ENCODE data around the gene NAB2. TPM values are rescaled to one million over a fixed set of nuclear protein-coding genes. Genes with fewer than 3 reads are reported as not detected.

NAB2 gene
- total and polyA plus RNA-seq, 2 donors (not counting 3 experiments of a cell fraction or from before 2014, with no cell fraction given) = 14.6 to 15.9 TPM

DNA sequence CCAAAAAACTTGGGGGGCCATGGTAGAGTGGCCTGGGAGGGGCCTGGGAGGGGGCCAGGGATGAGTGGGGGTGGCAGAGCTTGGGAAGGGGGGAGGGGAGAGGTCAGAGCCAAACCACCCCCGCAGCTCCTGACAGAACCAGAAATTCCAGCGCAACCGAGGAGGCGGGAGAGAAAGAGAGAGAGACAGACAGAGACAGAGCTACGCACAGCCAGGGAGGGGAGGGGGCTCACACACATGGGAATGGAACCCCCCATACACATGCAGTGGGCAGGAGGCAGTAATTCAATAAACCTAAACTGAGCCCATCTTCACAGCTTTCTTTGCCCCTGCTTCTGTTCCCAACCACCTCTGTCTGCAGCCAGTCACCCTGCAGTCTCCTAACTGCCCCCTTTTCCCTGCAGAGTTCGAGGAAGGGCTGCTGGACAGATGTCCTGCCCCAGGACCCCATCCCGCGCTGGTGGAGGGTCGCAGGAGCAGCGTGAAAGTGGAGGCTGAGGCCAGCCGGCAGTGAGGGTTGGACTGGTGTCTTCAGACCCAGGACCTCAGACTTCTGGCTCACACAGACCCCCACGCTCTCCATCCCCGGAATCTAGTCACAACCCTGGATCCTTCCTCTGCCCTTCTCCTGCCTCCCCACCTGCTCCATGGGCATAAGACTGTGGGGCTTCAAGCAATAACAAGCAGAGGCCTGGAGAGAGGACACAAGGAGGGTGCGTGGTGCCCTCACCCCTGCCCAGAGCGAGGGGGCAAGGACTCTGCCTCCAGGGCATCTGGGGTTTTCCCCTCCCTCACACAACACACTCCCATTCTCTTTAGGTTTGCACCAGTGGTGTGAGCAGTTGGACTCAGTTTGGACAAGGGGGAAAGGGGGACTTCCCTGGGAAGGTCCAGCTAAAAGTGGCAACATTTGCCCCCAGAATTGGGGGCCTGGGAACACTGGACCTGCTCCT, 5.6 kb downstream of the NAB2 start:
- dilution Hi-C loops (cut with MboI; ENCODE audit: extremely low pct_ligation_motif_present, low sequenced_read_pairs) = no loop called here
- Histone ChIP-seq H3K27me3 (ENCODE audit: control insufficient read depth in 2 of 2, insufficient read depth in 2 of 2, low read length in 2 of 2) (no peaks in the 10 kb centered on the region), H3K4me3 (replicated peaks in 1 of 3; ENCODE audit: insufficient read depth in 1 of 3, low read depth in 1 of 3, low read length in 3 of 3) (no peak overlapping the region), H2AFZ (ENCODE audit: low read depth, low read length) (no peak overlapping the region), H3K9ac (replicated peaks; ENCODE audit: extremely low read depth, insufficient read depth, low read length) (no peak overlapping the region), H3K36me3 (ENCODE audit: control insufficient read depth in 2 of 2, extremely low read depth in 1 of 2, insufficient read depth in 2 of 2, low read length in 2 of 2) (peaks cover 4 to 50% of the 10 kb centered on the region in 2 experiments), H3K27ac (ENCODE audit: insufficient read depth, low read depth, low read length) (no peak overlapping the region), H3K9me3 (replicated peaks; ENCODE audit: control insufficient read depth, insufficient read depth, low read length) (no peaks in the 10 kb centered on the region), H3K4me1 (ENCODE audit: control insufficient read depth, extremely low read depth, insufficient read depth, low read length) (peaks cover 14% of the 10 kb centered on the region), H3K9me1 (replicated peaks; ENCODE audit: control insufficient read depth, extremely low read depth, insufficient read depth, low read length) (no peaks in the 10 kb centered on the region), H4K20me1 (replicated peaks; ENCODE audit: control insufficient read depth, extremely low read depth, insufficient read depth, low read length) (no peaks in the 10 kb centered on the region), H3K79me2 (ENCODE audit: control insufficient read depth, insufficient read depth, low read length) (peaks cover 12% of the 10 kb centered on the region), H3K4me2 (ENCODE audit: insufficient read depth, low read length) (no peak overlapping the region)
- FAIRE-seq = peak; percentile 37
- TF ChIP-seq EZH2 (IDR thresholded peaks at IDR 0.05; ENCODE audit: borderline replicate concordance, low read depth, low read length, severe bottlenecking) (no peak), POLR2AphosphoS5 (IDR thresholded peaks at IDR 0.05; ENCODE audit: insufficient read depth, low read depth, low read length) (peak; percentile 18), POLR2A (IDR thresholded peaks at IDR 0.05; ENCODE audit: low read depth, low read length) (peak; percentile 28)
- TF ChIP-seq, protein P1, sequence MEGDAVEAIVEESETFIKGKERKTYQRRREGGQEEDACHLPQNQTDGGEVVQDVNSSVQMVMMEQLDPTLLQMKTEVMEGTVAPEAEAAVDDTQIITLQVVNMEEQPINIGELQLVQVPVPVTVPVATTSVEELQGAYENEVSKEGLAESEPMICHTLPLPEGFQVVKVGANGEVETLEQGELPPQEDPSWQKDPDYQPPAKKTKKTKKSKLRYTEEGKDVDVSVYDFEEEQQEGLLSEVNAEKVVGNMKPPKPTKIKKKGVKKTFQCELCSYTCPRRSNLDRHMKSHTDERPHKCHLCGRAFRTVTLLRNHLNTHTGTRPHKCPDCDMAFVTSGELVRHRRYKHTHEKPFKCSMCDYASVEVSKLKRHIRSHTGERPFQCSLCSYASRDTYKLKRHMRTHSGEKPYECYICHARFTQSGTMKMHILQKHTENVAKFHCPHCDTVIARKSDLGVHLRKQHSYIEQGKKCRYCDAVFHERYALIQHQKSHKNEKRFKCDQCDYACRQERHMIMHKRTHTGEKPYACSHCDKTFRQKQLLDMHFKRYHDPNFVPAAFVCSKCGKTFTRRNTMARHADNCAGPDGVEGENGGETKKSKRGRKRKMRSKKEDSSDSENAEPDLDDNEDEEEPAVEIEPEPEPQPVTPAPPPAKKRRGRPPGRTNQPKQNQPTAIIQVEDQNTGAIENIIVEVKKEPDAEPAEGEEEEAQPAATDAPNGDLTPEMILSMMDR (IDR thresholded peaks at IDR 0.05; ENCODE audit: extremely low read depth in 1 of 2, insufficient read depth in 1 of 2, low read depth in 1 of 2, low read length in 2 of 2) = no peak
- intact Hi-C loops (cut with micrococcal nuclease) = no loop called here
- BruUV-seq (replicated peaks) = TSS peak; percentile 19
- ChIA-PET CTCF (interaction anchor here (0.6 to 14.4 kb wide), 3 partner anchors 17 to 337 kb away, joined by 3 to 158 read pairs (median 122); partner anchors contain the start of gene STAT6), POLR2A (interaction anchor here (1.0 to 2.0 kb wide), 2 partner anchors 16 to 18 kb away, joined by 3 to 5 read pairs; partner anchors contain the start of gene NEMP1)
- DNase-seq (ENCODE audit: low read depth, low spot score) = no peak

Data from endothelial cell of umbilical vein (primary cell).